NCI-H1417 (cell line): ENCODE data around the gene EEF1A1.
"Not testable (repeated sequence)": the region's sequence is repeated elsewhere in the genome, so short reads cannot be mapped to it uniquely, and the experiment has no call there.

ENCODE experiments used
- DNase-seq, 3 experiments: peaks; one replicate each; lab custom pipeline; 2025; lab: John Stamatoyannopoulos, UW

Gene EEF1A1

GRCh38 chr6:73537677-73538076 lies 16.8 kb upstream of the EEF1A1 start:
- DNase-seq = no peak

- DNase-seq = no peak
These were observed 13.8 kb upstream of the EEF1A1 start for GRCh38 chr6:73534628-73535027.

GRCh38 chr6:73532293-73532692 lies 11.5 kb upstream of the EEF1A1 start:
- no peak for DNase-seq

- no peak for DNase-seq
These were observed 8.1 kb upstream of the EEF1A1 start for GRCh38 chr6:73528897-73529296.

DNA sequence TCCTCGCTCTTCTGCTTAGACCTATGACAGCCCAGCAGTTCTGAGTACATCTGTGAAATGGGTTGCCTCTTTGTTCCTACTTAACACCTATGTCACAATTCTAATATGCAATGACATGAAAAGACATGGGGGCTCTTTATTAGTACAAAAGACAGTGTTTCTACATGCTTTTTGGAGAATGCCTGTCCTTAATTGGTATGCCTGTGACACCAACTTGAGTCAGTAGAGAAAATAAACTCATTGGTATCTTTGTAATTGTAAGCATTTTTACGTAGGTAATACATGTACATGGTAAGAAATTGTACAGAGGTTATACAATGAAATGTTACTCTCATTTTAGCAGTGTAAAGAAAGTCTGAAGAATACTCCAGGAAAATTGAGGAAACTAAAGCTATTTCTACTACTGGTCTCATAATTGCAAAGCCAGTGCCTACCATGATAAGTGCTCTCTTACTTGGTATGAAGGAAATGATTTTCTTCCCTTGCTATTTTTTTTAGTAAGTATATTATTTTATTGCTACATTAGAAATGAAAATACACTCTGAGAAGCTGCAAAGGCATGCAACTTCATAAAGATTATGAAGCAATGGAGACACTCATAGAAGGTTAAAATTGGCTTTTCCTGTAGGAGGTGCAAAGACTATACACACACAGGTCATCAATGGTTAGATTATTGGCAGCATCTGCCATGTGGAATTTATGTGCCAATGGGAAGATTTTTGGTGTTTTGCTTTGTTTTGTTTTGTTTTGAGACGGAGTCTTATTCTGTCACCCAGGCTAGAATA lies 4.9 kb upstream of the EEF1A1 start:
- no peak for DNase-seq

DNA sequence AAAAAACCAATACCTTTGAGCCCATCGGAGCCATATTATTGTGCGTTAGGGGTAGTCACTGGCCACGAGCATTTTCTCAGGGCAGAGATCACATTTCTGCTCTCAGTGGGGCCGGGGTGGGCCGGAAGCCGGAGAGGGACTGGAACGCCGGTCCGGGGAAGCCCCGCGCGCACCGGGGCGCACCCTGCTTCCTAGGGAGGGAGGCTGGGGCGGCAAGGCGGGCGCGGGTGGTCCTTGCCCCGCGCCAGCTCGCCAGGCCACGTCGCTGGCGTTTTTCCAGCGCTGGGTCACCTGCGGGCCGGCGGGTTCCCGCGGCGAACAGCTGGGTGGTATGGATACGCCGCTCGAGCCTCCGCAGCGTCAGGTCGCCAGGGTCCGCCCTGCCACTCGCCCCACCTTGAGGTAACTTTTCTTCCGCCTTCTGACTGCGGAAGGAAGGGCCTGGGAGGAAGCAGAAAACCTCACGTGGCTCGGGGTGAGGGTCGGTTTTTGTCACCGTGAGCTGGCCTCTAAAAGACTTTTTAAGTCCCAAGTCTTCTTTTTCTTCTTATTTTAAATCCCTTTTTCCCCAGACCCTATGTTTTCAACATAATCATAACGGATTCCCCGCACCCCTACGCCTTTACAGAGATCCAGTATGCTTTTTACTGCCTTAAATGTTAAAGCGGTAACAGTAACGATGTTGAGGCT lies 2.7 kb upstream of the EEF1A1 start:
- DNase-seq = peak in 1 of 3 experiments; percentile 49

DNA sequence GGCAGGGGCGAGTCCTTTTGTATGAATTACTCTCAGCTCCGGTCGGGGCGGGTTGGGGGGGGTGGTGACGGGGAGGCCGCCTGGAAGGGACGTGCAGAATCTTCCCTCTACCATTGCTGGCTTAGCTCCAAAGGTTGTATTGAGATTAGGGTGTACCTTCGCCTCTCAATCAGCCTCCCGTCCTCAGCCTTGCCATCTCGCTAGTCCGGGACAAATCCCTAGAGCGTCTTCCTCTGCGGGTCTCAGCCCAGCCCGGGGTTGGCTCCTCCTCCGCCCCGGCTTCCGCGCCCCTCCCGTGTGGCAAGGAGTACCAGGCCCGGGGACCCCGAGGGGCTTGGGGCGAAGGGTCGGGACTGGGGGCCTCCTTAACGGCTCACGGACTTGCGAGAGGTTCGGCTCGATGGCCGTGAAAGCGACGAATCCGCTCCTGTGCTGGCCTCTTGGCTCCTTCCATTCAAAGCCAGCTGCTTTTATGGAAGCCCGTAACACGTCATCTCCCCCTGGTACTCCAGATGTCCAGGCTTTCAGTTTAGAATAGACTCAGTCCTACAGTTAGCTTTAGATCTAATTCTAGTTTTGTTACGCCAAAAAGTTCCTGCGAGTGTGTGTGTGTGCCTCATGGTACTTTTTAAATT lies 636 bp upstream of the EEF1A1 start:
- DNase-seq = peak; percentile 79 to 89 (median 87)

GRCh38 chr6:73519926-73520687 lies 725 bp downstream of the EEF1A1 start:
- peak; percentile 40 to 67 (median 60) for DNase-seq

- DNase-seq = peak in 1 of 3 experiments; percentile 29
These were observed 1.6 kb downstream of the EEF1A1 start for GRCh38 chr6:73518982-73519881.

DNA sequence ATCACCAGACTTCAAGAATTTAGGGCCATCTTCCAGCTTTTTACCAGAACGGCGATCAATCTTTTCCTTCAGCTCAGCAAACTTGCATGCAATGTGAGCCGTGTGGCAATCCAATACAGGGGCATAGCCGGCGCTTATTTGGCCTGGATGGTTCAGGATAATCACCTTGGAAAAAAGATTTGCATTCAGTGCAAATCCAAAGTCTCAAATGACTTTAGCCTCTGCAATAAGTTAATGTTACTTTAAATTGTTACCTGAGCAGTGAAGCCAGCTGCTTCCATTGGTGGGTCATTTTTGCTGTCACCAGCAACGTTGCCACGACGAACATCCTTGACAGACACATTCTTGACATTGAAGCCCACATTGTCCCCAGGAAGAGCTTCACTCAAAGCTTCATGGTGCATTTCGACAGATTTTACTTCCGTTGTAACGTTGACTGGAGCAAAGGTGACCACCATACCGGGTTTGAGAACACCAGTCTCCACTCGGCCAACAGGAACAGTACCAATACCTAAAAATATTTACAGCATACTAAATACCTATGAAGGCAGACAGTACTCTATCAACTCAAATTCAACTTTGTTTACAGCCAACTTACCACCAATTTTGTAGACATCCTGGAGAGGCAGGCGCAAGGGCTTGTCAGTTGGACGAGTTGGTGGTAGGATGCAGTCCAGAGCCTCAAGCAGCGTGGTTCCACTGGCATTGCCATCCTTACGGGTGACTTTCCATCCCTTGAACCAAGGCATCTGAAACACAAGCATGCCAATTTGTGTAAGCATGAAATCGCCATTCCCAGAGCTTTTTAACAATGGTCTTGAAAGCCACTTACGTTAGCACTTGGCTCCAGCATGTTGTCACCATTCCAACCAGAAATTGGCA lies 2.5 kb downstream of the EEF1A1 start:
- not testable (repeated sequence) for DNase-seq

DNA sequence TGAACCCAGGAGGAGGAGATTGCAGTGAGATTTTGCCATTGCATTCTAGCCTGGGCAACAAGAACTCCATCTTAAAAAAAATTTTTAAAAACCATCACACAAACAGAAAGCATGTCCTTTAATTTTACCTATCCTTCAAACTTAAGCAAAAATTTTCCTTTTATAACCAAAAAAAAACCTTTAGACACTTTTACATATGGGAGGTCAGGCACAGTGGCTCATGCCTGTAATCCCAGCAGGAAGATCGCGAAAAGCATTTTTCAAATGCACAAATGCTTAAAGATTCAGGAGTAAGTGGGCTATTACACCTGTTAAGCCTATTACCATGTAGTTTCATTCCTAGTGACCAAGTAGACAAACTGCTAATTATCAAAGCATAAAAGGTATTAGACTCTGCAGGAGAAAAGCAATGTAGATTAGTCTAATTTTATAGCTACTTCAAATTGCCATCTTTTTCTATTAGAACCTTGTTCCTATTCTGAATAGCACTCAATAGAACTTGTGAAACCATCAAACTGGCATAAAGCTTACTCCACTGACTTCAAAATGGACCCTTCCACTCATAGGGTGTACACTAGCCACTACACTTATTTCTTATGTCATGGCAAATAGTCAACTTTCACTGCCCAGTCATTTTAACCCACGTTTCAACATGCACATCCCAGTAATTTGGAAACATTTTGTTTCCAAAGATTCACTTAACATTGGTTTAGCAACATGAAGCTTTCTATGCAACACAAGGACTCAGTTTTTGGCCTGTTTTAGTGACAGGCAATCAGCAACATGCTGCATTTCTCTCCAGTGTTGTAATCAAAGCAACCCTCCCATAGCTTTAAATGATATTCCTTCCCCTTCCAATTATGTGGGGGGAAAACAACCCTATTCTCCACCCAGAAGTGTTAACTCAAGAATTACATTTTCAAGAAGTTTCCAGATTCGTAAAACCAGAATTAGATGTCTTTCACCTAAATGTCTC lies 4.0 kb downstream of the EEF1A1 start:
- peak in 1 of 3 experiments; percentile 29 for DNase-seq

DNA sequence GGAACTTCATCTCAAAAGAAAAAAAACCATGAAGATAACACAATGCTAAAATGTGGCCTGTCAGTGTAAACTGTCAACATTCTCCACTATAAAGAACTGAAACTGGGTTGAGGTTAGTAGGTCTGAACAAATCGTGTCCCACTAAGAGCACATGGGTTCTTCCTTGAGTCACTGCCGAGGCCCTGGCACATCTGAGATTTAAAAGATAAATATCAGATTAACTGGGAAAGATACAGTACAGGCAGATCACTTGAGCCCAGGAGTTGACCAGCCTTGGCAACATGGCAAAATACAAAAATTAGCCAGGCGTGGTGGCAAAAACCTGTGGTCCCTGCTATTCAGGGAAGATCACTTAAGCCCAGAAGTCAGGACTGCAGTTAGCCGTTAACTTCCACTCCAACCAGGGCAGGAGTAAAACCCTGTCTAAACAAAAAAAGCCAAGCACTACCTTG lies 5.6 kb downstream of the EEF1A1 start:
- no peak for DNase-seq

DNA sequence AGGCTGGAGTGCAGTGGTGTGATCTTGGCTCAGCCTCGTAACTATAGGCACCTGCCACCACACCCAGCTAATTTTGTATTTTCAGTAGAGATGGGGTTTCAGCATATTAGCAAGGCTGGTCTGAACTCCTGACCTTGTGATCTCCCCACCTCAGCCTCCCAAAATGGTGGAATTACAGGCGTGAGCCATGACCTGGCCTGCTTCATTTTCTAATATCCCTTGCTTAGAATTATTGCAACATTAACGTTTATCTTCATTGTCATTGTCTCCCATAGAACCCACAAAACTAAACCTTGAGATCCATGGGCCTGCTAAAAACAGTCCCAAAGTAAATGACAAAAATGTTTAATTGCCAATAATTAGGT lies 6.1 kb downstream of the EEF1A1 start:
- no peak for DNase-seq

- DNase-seq = no peak
These were observed 7.4 kb downstream of the EEF1A1 start for GRCh38 chr6:73513496-73513854.

DNA sequence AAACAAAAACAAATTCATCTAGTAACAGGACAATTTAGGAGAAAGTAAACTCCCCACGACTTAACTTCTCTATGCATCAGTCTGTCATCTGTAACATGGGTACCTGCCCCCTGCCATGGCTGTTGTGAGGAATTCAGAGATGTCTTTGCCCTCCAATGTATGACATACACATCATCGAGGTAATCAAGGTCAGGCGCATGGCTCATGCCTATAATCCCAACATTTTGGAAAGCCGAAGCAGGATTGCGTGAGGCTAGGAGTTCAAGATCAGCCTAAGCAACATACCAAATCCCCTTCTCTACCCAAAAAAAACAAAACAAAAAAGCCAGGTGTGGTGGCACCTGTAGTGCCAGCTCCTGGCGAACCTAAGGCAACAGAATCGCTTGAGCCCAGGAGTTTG lies 9.0 kb downstream of the EEF1A1 start:
- no peak for DNase-seq

GRCh38 chr6:73509851-73510250 lies 11.0 kb downstream of the EEF1A1 start:
- DNase-seq = no peak

DNA sequence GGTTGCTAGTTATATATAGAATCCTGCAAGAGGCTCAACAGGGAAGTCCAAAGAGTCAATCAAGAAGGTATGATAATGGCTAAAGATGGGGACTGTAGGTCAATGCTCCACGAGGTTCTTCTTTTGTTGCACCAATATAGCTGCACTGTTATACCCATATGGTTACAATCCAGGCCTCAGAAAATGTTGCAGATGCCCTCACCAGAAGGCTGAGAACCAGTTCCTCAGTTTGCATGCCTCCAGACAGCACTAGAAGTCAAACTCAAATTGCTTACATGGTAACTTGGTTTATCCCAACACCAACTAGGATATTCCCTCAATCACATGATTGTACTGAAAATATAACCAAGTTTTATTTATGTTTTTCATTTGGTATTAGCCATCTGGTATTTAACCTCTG lies 12.1 kb downstream of the EEF1A1 start:
- no peak for DNase-seq

- no peak for DNase-seq
These were observed 14.6 kb downstream of the EEF1A1 start for GRCh38 chr6:73506246-73506645.

DNA sequence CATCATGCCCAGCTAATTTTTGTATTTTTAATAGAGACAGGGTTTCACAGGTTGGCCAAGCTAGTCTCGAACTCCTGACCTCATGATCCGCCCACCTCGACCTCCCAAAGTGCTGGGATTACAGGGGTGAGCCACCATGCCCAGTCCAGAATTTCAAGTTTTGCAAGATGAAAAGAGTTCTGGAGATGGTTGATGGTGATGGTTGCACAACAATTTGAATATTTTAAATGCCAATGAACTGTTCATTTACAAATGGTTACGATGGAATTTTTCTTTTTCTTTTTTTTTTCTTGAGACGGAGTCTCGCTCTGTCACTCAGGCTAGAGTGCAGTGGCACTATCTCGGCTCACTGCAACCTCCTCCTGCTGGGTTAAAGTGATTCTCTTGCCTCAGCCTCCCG lies 15.1 kb downstream of the EEF1A1 start:
- DNase-seq = not testable (repeated sequence)
